Kidney (tissue), 14 donors: ENCODE measurements around the gene GALNT14. TPM values are rescaled to one million over a fixed set of nuclear protein-coding genes. Genes with fewer than 3 reads are reported as not detected.

Experiments used
- DNase-seq, 5 donors: peaks; one replicate each; pipeline ENCODE4 v3.0.0-alpha.2; 2013 to 2020
- FAIRE-seq: peaks from 2 replicates; lab custom pipeline; 2012; peaks lifted over from hg19 to GRCh38; lab: Jason Lieb, UNC
- H3K27ac ChIP-seq, 2 donors: one replicate each; pipeline ENCODE4 v1.7.0; 2013; ENCODE audit warnings: low read depth in 2 of 2, low read length in 2 of 2, inconsistent platforms in 1 of 2
- H3K27me3 ChIP-seq: one replicate; pipeline ENCODE4 v1.7.1; 2013; ENCODE audit warnings: low read length, inconsistent platforms; ENCODE audit not compliant: control insufficient read depth, insufficient read depth
- H3K36me3 ChIP-seq, 3 donors: one replicate each; pipeline versions ENCODE4 v1.7.0 to v1.7.1; 2013; ENCODE audit warnings: low read length in 3 of 3, control low read depth in 1 of 3, inconsistent platforms in 1 of 3; ENCODE audit not compliant: insufficient read depth in 3 of 3, control insufficient read depth in 2 of 3
- H3K4me1 ChIP-seq, 3 donors: one replicate each; pipeline versions ENCODE4 v1.7.0 to v1.7.1; 2013; ENCODE audit warnings: low read length in 3 of 3, inconsistent platforms in 1 of 3, low read depth in 1 of 3; ENCODE audit not compliant: control insufficient read depth in 2 of 3, insufficient read depth in 2 of 3
- H3K4me3 ChIP-seq, 3 donors: one replicate each; pipeline versions ENCODE4 v1.7.0 to v1.8.1; 2013; ENCODE audit warnings: low read length in 3 of 3, control low read depth in 1 of 3, inconsistent platforms in 1 of 3
- H3K9ac ChIP-seq, 3 donors: one replicate each; pipeline versions ENCODE4 v1.7.0 to v1.7.1; 2013; ENCODE audit warnings: low read length in 3 of 3, control low read depth in 1 of 3, inconsistent platforms in 1 of 3
- H3K9me3 ChIP-seq, 3 donors: one replicate each; pipeline versions ENCODE4 v1.7.0 to v1.7.1; 2013; ENCODE audit warnings: low read length in 3 of 3, control low read depth in 1 of 3, inconsistent platforms in 1 of 3; ENCODE audit not compliant: control insufficient read depth in 2 of 3, insufficient read depth in 1 of 3
- intact Hi-C: fragments of 100-400 bp; cut with DNase I; formaldehyde crosslinking; loops from one replicate; pipeline ENCODE4 v1.11.1; 2022
- polyA plus RNA-seq: library from polyadenylated mRNA; stranded (reverse); fragments of 350-450 nt; fragmentation: Illumina TruSeq; extraction: RNeasy Lipid Tissue Mini Kit (QIAGEN cat#74804); gene quantifications from one replicate; pipeline ENCODE4 v1.2.3, GENCODE V29; 2014; ENCODE audit warnings: low read depth, low replicate concordance; ENCODE audit not compliant: insufficient read depth
- total RNA-seq: library from RNA; stranded (reverse); fragmentation: NEBNext Ultra II Directional; extraction: Animal tissue kit (Norgen Biotek cat#: 25700); gene quantifications from one replicate; pipeline ENCODE4 v1.2.1, GENCODE V29; 2021
- TF ChIP-seq, protein P1 (sequence below): IDR thresholded peaks from 3 replicates; pipeline ENCODE4 v1.5.1; 2012; ENCODE audit warnings: mild to moderate bottlenecking, moderate library complexity, borderline replicate concordance; ENCODE audit not compliant: insufficient read depth; ENCODE audit errors: extremely low read depth
- donor health status: control.
- donor health status: control.
- donor health status: control.
- donor health status: control.
- donor health status: control.
- donor health status: DM: yes; HTN: yes; CAD: no.
- donor health status: Normal renal cell carcinoma (clear cell type).

GALNT14 gene
- total and polyA plus RNA-seq, 2 donors from 2014 or later = 84.6 to 90.3 TPM

DNA sequence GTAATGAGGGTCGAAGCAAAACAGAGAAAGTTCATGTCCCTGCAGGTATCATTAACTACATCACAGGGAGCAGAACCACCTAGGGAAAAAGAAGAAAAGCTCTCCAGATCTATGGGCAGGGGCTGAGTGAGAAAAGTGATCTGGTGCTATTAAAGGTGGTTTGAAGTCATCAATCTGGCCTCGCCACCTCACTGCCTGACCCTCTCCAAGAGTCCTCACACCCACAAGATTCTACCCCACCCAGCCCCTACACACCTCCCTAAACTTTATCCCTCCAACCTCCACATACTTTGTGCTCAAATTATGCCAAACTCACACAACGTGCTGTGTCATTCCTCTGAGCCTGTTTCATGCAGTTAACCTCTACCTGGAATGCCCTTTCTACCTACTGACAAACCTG is 2.2 kb downstream of the GALNT14 start:
- H3K9ac ChIP-seq = peak overlapping the region in 1 of 3 donors; percentile 67
- TF ChIP-seq, protein P1, sequence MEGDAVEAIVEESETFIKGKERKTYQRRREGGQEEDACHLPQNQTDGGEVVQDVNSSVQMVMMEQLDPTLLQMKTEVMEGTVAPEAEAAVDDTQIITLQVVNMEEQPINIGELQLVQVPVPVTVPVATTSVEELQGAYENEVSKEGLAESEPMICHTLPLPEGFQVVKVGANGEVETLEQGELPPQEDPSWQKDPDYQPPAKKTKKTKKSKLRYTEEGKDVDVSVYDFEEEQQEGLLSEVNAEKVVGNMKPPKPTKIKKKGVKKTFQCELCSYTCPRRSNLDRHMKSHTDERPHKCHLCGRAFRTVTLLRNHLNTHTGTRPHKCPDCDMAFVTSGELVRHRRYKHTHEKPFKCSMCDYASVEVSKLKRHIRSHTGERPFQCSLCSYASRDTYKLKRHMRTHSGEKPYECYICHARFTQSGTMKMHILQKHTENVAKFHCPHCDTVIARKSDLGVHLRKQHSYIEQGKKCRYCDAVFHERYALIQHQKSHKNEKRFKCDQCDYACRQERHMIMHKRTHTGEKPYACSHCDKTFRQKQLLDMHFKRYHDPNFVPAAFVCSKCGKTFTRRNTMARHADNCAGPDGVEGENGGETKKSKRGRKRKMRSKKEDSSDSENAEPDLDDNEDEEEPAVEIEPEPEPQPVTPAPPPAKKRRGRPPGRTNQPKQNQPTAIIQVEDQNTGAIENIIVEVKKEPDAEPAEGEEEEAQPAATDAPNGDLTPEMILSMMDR = no peak
- intact Hi-C loops = no loop called here
- H3K27me3 ChIP-seq = peaks cover 6% of the 10 kb centered on the region
- no peak for FAIRE-seq
- H3K4me3 ChIP-seq = peak overlapping the region in 2 of 3 donors; percentile 36 to 73
- H3K36me3 ChIP-seq = no peaks in the 10 kb centered on the region
- H3K4me1 ChIP-seq = peaks cover 0 to 14% (median 8%) of the 10 kb centered on the region in 3 donors
- DNase-seq = no peak
- no peaks in the 10 kb centered on the region for H3K9me3 ChIP-seq
- H3K27ac ChIP-seq = peak overlapping the region in 1 of 2 donors; percentile 66

DNA sequence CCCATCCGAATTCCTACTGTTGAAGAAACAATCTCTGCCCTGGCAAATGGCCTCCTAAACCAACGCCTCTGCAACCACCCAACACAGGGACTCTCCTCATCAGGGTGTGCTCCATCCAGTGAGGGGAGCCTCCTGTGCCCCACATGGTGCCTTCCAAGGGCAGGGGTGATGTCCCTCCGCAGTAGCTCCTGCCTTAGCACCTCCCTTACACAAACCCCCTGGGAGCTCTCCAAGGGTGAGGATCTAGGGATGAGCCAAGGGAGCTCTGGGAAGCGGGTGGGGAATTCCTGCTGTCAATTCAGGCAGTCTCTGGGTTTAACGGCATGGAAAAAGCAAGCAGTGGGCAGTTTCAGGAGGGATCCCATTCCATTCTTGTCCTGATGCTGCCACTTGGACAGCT is 3.8 kb downstream of the GALNT14 start:
- FAIRE-seq (no peak), DNase-seq (no peak)
- Histone ChIP-seq H3K36me3 (no peaks in the 10 kb centered on the region), H3K9me3 (no peaks in the 10 kb centered on the region), H3K27ac (no peak overlapping the region), H3K4me1 (peaks cover 0 to 23% (median 8%) of the 10 kb centered on the region in 3 donors), H3K27me3 (peaks cover 6% of the 10 kb centered on the region), H3K4me3 (peak overlapping the region in 1 of 3 donors; percentile 73), H3K9ac (no peak overlapping the region)
- TF ChIP-seq, protein P1 = no peak
- intact Hi-C loops = no loop called here

DNA sequence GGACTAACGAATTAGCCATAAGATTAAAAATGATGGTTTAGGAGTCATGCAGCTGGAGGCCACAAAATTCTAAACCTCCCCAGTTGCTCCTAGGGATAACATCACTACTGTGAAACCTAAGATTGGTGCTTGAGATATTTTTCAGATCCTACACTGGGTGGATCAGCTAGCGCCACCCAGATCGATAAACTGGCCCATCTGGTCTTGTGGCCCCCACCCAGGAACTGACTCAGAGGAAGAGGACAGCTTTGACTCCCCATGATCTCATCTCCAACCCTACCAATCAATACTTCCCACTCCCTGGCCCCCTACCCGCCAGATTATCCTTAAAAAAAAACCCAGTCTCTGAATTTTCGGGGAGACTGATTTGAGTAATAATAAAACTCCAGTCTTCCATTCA is 5.5 kb downstream of the GALNT14 start:
- no peak overlapping the region for H3K27ac ChIP-seq
- peaks cover 6% of the 10 kb centered on the region for H3K27me3 ChIP-seq
- H3K9ac ChIP-seq = no peak overlapping the region
- no peaks in the 10 kb centered on the region for H3K36me3 ChIP-seq
- H3K4me1 ChIP-seq = peaks cover 0 to 32% (median 8%) of the 10 kb centered on the region in 3 donors
- TF ChIP-seq, protein P1 = no peak
- FAIRE-seq (no peak), DNase-seq (no peak)
- intact Hi-C loops = no loop called here
- H3K9me3 ChIP-seq = no peaks in the 10 kb centered on the region
- H3K4me3 ChIP-seq = no peak overlapping the region

DNA sequence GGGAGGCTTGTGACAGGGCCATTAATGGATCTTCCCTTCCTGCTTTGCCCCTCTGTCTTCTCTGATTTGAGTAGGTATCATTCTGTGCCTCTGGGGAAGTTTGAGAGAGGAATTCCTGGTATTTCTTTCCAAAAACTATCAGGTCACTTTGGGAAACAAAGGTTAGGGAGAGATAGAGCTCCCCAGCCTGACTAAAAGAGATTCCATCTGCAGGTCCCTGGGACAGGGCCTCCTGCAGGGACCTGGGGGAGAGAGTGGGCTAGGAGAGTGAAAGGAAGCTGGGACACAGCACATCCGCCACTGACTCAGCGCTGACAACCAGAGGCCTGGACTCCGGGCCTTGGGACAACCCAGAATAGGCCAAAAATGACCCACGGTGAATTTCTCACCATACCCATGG is 6.4 kb downstream of the GALNT14 start:
- H3K4me3 ChIP-seq = no peak overlapping the region
- TF ChIP-seq, protein P1 = no peak
- intact Hi-C loops = no loop called here
- H3K27me3 ChIP-seq = peaks cover 6% of the 10 kb centered on the region
- DNase-seq (no peak), FAIRE-seq (no peak)
- no peak overlapping the region for H3K27ac ChIP-seq
- peaks cover 0 to 32% (median 8%) of the 10 kb centered on the region in 3 donors for H3K4me1 ChIP-seq
- no peaks in the 10 kb centered on the region for H3K9me3 ChIP-seq
- H3K9ac ChIP-seq = no peak overlapping the region
- H3K36me3 ChIP-seq = no peaks in the 10 kb centered on the region
